Hepatocyte (in vitro differentiated cells): ENCODE results near the gene RASD2. TPM values are rescaled to one million over a fixed set of nuclear protein-coding genes. Genes with fewer than 3 reads are reported as not detected.

Experiments
- DNase-seq: peaks from one replicate; pipeline ENCODE4 v3.0.0-alpha.2; 2016; ENCODE audit warnings: low spot score
- H2AFZ ChIP-seq: fragments of 200-600 bp; sonication (generic); 2 replicates; pipeline ENCODE4 v1.6.0; 2016; ENCODE audit warnings: antibody characterized with exemption, mild to moderate bottlenecking
- H3K27ac ChIP-seq: fragments of 200-600 bp; sonication (generic); 2 replicates; pipeline ENCODE4 v1.5.1; 2016; ENCODE audit warnings: mild to moderate bottlenecking
- H3K27me3 ChIP-seq: fragments of 200-600 bp; sonication (generic); 2 replicates; pipeline ENCODE4 v1.6.1; 2016
- H3K36me3 ChIP-seq: fragments of 200-600 bp; sonication (generic); replicated peaks from 2 replicates; pipeline ENCODE4 v1.5.1; 2016; ENCODE audit warnings: low read depth; ENCODE audit not compliant: insufficient read depth
- H3K4me1 ChIP-seq: fragments of 200-600 bp; sonication (generic); 2 replicates; pipeline ENCODE4 v1.5.1; 2016; ENCODE audit warnings: mild to moderate bottlenecking, moderate library complexity; ENCODE audit not compliant: insufficient read depth
- H3K4me2 ChIP-seq: fragments of 200-600 bp; sonication (generic); 2 replicates; pipeline ENCODE4 v1.6.0; 2016
- H3K4me3 ChIP-seq: fragments of 200-600 bp; sonication (generic); 2 replicates; pipeline ENCODE4 v1.5.1; 2016; ENCODE audit warnings: mild to moderate bottlenecking
- H3K79me2 ChIP-seq: fragments of 200-600 bp; sonication (generic); 2 replicates; pipeline ENCODE4 v1.6.0; 2017; ENCODE audit warnings: mild to moderate bottlenecking
- H3K9me2 ChIP-seq: fragments of 200-600 bp; sonication (generic); replicated peaks from 2 replicates; pipeline ENCODE4 v1.6.0; 2017; ENCODE audit warnings: mild to moderate bottlenecking; ENCODE audit not compliant: insufficient read depth
- H3K9me3 ChIP-seq: fragments of 200-600 bp; sonication (generic); 2 replicates; pipeline ENCODE4 v1.5.1; 2016; ENCODE audit warnings: low read depth, mild to moderate bottlenecking
- H4K20me1 ChIP-seq: fragments of 200-600 bp; sonication (generic); 2 replicates; pipeline ENCODE4 v1.6.0; 2016; ENCODE audit warnings: mild to moderate bottlenecking; ENCODE audit not compliant: insufficient read depth, poor library complexity, severe bottlenecking
- CTCF ChIP-seq: fragments of 200-600 bp; sonication (generic); IDR thresholded peaks from 2 replicates; pipeline ENCODE4 v1.5.1; 2016; ENCODE audit warnings: antibody characterized with exemption, mild to moderate bottlenecking; ENCODE audit not compliant: poor library complexity
- EZH2 ChIP-seq: fragments of 200-600 bp; sonication (generic); IDR thresholded peaks from 2 replicates; pipeline ENCODE4 v1.6.1; 2016; ENCODE audit warnings: antibody characterized with exemption, mild to moderate bottlenecking, borderline replicate concordance
- EZH2phosphoT487 ChIP-seq: fragments of 200-600 bp; sonication (generic); IDR thresholded peaks from one replicate; pipeline ENCODE4 v1.6.1; 2018; ENCODE audit warnings: antibody characterized with exemption, mild to moderate bottlenecking, low read depth, moderate library complexity; ENCODE audit not compliant: unreplicated experiment, severe bottlenecking
- WGBS: methylation state at CpG from one replicate; pipeline ENCODE4 v1.1.6; 2016; ENCODE audit warnings: low lambda C conversion rate; ENCODE audit errors: missing lambda C conversion rate; 5-methylcytosine and 5-hydroxymethylcytosine counted together
- polyA plus RNA-seq: library from polyadenylated mRNA; unstranded; fragments of >200 nt; fragmentation: Nextera tagmentation; extraction: Ambion mirVana; gene quantifications from 2 replicates; pipeline ENCODE4 v1.2.1, GENCODE V29; 2016
- total RNA-seq: library from RNA; depleted of rRNA; stranded (reverse); fragments of >200 nt; gene quantifications from 2 replicates; pipeline ENCODE4 v1.2.3, GENCODE V29; 2014

RASD2 gene
- total and polyA plus RNA-seq, 2 experiments from 2014 or later, result 1.3 to 12.7 TPM

GRCh38 chr22:35552846-35553245 lies 12.2 kb downstream of the RASD2 start:
- TF ChIP-seq CTCF (no peak), EZH2 (no peak), EZH2phosphoT487 (no peak)
- Histone ChIP-seq H3K79me2 (no peaks in the 10 kb centered on the region), H3K9me3 (no peaks in the 10 kb centered on the region), H3K27ac (no peak overlapping the region), H2AFZ (no peak overlapping the region), H3K4me3 (no peak overlapping the region), H3K9me2 (no peaks in the 10 kb centered on the region), H3K4me1 (no peaks in the 10 kb centered on the region), H3K36me3 (no peaks in the 10 kb centered on the region), H4K20me1 (no peaks in the 10 kb centered on the region), H3K27me3 (no peaks in the 10 kb centered on the region), H3K4me2 (no peak overlapping the region)
- 93% methylated on average over 11 of the region's 11 CpGs for whole genome bisulfite sequencing
- DNase-seq, result no peak

GRCh38 chr22:35553341-35553740 lies 12.7 kb downstream of the RASD2 start:
- no peak for TF ChIP-seq CTCF
- no peak for TF ChIP-seq EZH2phosphoT487
- TF ChIP-seq EZH2, result no peak

GRCh38 chr22:35554297-35554845 lies 13.7 kb downstream of the RASD2 start:
- Histone ChIP-seq H3K9me2 (no peaks in the 10 kb centered on the region), H3K4me3 (no peak overlapping the region), H3K27me3 (no peaks in the 10 kb centered on the region), H3K27ac (no peak overlapping the region), H3K9me3 (no peaks in the 10 kb centered on the region), H3K4me2 (no peak overlapping the region), H4K20me1 (no peaks in the 10 kb centered on the region), H2AFZ (no peak overlapping the region), H3K4me1 (no peaks in the 10 kb centered on the region), H3K36me3 (no peaks in the 10 kb centered on the region), H3K79me2 (no peaks in the 10 kb centered on the region)
- DNase-seq, result no peak
- 77% methylated on average over 10 of the region's 10 CpGs for WGBS
- TF ChIP-seq CTCF (no peak), EZH2phosphoT487 (no peak), EZH2 (no peak)

More at GRCh38 chr22:35553341-35553740, 12.7 kb downstream of the RASD2 start:
- H4K20me1 ChIP-seq, result no peaks in the 10 kb centered on the region
- no peaks in the 10 kb centered on the region for H3K4me1 ChIP-seq
- no peak for DNase-seq
- no peaks in the 10 kb centered on the region for H3K79me2 ChIP-seq
- H3K4me2 ChIP-seq, result no peak overlapping the region
- no peaks in the 10 kb centered on the region for H3K9me2 ChIP-seq
- H3K4me3 ChIP-seq, result no peak overlapping the region
- no peaks in the 10 kb centered on the region for H3K27me3 ChIP-seq
- no peaks in the 10 kb centered on the region for H3K36me3 ChIP-seq
- H3K27ac ChIP-seq, result no peak overlapping the region
- H2AFZ ChIP-seq, result no peak overlapping the region
- H3K9me3 ChIP-seq, result no peaks in the 10 kb centered on the region
- 100% methylated on average over 2 of the region's 2 CpGs for WGBS
